A204.1 (cell line): ENCODE measurements around the gene GRK4.

Experiments used
- FAIRE-seq: peaks from 2 replicates; lab custom pipeline; 2012; peaks lifted over from hg19 to GRCh38; lab: Jason Lieb, UNC

Gene GRK4

DNA sequence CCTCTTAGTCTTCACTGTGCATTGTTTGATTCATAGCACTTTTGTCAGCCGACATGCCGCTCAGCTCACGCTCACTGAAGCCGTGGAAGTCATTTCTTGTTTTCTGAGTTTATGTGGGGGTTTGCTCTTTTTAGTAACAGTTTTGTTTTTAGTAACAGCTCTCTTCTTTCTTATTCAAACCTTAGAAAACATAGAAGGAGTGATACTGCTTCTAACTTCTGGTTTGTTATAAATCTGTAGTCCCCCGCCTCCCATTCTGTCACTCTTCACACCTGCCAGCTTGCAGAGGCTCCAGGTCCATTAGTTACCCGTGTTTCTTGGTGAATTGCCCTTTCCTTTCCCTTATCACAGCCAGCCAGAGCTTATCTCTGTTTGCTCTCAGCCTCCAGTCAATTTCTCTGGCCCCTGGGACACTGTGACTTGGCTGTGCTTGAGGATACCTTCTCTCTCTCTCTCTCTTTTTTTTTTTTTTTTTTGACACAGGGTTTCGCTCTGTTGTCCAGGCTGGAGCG lies 50.5 kb downstream of the GRK4 start:
- no peak for FAIRE-seq

DNA sequence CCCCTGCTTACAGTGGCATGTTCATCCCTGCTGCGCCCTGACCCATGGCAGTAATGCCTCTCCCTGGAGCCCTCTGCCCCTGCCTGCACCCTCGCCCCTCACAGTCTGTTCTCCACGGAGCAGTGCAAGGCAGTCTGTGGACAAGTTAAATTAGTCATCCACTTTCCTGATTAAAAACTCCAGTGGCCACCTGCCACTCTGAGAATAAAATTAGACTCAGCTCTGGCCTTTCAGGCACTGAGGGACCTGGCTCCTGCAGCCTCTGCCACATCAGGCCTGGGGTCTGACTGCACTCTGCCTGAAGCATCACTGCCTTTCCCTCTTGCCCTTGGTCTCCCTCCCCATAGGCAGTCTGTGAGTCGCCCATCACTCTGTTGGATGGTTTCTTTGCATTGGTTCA lies 53.6 kb downstream of the GRK4 start:
- no peak for FAIRE-seq

DNA sequence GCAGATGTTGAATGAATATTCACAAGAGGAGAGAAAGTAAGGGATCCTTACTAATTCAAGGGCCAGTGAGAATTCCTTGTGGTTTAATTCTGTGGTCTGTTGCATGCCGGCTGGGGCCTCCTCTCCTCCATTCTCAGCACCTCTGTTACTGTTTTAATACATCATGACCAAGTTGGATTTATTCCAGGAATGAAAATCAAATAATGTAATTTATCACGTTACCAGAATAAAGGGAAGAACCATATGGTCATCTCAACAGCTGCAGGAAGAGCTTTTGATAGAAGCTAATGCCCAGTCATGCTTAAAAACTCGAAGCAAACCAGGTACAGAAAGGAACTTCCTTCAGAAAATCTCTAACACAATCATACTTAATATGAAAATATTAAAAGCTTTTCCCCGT lies 54.1 kb downstream of the GRK4 start:
- no peak for FAIRE-seq

DNA sequence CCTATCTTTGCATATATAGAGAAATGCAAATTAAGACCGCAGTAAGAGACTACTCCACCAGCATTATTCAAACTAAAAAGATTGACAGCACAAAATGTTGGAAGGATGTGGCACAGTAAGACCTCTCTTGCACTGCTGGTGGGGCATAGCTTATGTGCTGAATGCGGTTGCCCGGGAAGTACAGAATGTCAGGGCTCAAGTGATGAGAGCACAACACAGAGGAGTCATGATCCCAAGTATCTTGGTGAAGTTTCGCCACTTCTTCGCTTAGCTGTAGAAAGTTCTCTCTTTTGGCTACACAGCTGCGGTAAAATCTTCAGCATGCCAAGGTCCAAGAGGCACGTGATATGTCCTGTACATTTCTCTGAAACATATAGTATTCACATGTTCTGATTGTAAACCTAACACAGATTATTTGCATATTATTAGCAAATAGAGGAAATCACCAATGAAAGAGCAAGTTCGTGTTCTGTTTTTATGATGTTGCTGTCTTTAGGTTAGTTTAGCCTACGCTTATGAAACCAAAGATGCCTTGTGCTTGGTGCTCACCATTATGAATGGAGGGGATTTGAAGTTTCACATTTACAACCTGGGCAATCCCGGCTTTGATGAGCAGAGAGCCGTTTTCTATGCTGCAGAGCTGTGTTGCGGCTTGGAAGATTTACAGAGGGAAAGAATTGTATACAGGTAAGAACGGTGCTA lies 55.9 kb downstream of the GRK4 start:
- no peak for FAIRE-seq

DNA sequence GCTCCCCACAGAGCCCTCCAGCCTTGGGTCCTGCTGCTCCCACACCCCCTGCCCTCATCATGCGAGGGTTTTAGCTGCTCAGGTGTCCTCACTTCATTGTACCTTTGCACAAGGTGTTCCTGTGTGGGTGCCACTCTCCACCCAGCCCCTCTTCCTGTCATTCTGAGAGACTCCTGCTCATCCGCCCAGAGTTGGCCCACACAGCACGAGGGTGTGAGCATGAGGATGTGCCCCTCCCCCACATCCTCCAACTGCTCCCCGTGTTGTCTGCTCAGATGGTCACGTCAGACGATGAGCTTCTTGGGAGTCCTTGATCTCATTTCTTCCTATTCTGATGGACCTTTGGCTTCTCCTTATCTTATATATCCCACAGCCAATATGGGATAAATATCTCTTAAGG lies 57.8 kb downstream of the GRK4 start:
- no peak for FAIRE-seq

DNA sequence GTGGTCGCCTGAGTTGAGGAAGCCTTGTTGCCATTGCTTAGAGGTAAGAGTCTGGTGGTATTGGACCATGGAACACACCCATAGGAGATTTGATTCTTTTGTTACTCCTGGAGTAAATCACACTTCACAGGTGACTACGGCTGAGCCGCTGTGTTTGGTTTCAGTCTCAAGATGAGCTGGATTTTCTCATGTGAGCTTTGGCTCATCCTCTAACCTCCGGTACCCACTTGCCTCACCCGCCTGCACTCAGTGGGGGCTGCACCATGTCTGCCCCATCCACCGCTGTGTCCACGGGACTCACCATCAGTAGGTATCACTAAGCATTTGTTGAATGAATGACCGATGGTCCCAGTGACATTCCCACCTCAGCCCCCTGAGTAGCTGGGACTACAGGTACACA lies 58.3 kb downstream of the GRK4 start:
- no peak for FAIRE-seq

DNA sequence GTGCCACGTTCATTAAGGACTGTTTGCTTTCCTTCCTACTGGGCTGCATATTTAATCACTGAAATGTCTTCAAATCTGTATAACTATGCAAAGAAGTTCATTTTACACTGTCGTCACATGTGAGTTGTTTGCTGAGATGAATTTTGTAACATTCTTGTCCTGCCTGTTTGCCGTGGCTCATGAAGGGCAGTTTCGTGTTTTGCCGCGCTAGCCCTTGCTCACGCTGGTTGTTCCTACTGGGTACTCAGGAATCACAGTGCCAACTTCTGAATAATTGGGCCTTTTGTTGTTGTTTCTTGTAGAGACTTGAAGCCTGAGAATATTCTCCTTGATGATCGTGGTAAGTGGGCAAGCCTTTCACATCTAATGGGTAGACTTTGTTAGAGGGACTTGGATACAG lies 58.7 kb downstream of the GRK4 start:
- FAIRE-seq: no peak

DNA sequence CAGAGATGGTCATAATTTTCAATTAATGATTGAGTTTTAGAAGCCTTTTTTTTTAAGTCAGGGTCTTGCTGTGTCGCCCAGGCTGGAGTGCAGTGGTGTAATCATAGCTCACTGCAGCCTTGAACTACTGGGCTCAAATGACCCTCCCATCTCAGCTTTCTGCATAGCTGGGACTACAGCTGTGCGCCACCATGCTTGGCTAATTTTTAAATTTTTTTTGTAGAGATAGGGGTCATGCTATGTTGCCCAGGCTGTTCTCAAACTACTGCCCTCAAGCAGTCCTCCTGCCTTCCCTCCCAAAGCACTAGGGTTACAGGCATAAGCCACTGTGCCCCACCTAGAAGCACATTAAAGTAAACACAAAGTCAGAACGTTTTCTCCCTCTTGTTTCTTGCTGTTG lies 59.3 kb downstream of the GRK4 start:
- FAIRE-seq: no peak

DNA sequence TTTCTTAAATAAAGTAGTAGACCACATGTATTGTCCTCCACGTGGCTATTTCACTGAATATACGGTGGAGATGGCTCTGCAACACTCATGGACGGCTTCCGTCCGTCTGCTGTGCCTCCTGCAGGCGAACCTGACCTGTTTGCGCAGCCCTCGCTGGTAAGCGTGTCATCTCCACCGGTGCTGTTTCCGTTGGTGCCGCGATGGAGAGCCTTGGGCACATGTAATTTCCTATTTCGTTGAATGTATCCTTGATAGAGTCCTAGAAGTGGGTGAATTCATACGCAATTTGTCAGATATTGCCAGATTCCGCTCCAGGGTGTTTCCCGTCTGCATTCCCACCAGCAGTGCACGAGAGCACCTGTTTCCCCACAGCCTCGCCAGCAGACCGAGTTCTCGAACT lies 62.5 kb downstream of the GRK4 start:
- no peak for FAIRE-seq

DNA sequence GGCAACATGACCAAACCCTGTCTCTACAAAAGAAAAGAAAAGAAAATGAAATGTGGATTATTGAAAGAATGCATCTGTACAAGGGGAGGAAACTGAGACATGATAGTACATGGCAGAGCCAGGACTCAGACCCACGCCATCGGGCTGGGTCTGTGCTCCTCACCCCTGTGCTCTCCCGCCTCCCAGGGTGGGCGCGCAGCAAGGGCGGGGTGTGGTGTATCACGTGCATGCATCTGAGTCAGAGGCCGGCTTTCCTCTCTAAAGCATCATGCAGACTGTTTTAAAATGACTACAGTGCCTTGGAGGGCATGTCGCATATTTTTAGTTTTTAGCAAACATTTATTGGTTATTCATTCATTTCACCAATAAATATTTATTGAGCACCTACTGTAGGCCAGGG lies 63.2 kb downstream of the GRK4 start:
- FAIRE-seq: no peak

DNA sequence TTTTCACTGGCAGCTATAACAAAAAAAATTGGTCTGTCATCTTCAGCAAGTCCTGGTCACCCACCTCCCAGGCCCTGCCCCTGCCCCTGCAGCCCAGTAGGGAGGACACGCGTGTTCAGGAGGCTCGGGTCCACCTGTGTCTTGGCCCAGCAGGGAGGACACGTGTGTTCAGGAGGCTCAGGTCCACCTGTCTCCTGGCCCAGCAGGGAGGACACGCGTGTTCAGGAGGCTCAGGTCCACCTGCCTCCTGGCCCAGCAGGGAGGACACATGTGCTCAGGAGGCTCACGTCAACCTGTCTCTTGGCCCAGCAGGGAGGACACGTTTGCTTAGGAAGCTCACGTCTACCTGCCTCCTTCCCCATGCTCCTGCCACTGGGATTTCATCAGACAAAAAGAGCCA lies 66.1 kb downstream of the GRK4 start:
- FAIRE-seq: no peak

DNA sequence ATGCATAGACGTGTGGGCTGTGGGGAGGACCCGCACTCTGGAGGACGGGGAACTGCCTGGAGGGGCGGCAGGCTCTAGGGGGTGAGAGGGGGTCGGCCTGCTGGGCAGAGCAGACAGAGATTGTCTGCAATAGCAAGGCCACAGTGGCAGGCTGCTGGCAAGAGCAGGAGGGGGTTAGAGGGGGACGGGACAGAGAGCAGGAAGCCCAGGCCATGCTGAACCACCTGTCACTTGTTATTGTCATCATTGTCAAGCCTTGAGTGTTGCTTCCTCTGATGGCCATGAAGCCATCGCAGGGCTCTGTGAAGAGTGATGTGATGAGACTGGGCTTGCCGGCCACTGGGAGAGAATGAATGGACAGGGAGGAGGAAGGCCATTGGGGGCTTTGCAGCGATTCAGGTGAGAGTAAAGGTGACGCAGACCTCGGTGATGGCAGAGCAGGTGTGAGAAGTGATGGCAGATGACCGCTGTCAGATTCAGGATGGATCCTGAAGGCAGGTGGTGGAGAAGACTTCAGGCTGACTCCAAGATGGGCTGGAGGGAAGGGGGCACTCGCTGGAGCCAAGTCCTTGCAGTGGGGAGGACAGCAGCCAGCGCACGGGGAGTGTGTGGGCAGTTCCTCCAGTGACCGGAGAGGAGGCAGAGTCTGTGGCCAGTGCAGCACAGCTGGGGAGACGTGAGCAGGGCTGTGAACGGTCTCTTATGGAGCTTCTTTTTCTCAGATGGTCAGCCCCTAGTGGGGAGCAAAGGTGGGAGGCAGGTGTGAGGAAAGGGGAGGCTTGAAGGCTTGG lies 67.4 kb downstream of the GRK4 start:
- no peak for FAIRE-seq

DNA sequence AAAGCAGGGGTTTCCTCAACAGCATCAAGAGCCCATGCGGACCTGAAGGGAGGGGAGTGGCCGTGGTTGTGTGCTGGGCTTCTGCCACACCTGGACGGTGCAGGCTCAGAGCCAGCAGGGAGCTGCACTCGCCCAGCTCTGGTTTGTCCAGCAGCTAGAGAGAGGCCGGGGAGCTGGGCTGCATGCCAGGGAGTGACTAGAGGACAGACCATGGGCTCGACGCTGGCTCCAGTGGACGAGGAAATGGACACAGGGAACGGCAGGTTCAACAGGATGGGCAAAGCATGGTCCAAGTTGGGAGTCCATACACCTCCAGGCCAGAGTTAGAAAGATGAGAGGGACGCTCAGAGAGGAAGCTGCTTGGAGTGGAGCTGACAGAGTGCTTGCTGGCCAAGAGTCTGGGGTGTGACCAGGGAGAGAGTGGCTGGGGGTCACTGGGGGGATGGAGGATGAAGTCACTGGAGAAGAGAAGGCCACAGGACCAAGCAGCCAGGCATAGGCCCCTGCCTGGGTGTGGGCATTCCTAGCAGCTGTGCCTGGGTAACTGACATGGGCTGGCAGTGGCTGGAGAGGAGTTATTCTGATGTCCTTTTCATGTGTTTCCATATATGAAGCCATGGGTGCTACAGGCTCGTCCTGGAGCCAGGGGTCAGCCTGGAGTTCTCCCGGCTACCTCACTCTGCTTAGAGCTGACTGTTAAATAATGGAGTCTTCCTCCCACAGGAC lies 68.1 kb downstream of the GRK4 start:
- no peak for FAIRE-seq

DNA sequence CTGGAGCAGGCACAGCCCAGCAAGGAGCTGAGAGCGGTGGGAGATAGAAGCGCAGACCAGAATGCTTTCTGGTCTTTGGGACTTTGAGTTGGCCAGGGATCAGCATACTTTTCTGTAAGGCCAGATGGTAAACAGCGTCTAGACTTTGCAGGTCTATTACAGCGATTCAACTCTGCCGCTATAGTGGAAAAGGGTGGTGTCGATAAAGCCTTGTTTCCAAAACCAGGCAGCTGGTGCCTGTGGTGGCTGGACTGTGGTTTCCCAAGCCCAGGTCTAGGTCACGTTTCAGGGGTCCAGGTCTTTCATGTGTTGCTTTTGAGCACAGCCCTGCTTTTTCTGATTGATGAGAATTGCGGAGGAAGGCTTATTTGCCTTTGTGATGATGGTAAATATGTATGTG lies 70.9 kb downstream of the GRK4 start:
- no peak for FAIRE-seq

DNA sequence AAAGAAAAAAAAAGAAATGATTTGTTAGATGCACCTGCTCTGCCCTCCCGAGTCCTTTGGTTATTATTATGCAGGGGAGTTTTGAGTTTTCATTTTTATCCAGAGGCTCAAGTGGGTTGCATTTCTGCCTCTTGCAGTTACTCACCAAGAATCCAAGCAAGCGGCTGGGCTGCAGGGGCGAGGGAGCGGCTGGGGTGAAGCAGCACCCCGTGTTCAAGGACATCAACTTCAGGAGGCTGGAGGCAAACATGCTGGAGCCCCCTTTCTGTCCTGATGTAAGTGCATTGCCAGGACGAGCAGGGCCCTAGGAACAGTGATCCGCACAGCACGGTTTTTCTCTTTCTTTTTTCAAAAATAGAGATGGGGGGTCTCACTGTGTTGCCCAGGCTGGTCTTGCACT lies 71.9 kb downstream of the GRK4 start:
- no peak for FAIRE-seq

DNA sequence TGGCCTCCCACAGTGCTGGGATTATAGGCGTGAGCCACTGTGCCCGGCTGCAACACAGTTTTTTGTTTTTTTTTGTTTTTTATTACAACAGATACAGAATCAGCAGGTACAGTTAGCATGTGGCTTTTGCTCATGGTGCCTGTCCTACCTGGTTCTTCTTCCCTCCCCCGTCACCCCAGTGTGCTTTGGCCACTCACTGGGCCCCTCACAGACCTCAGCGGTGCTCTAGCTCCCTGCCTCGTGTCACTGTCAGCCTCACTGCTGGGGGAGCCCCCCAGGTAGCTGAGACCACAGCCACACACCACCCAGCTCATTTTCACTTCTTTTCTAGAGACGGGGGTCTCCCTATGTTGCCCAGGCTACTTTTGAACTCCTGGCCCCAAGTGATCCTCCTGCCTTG lies 72.3 kb downstream of the GRK4 start:
- FAIRE-seq: no peak

DNA sequence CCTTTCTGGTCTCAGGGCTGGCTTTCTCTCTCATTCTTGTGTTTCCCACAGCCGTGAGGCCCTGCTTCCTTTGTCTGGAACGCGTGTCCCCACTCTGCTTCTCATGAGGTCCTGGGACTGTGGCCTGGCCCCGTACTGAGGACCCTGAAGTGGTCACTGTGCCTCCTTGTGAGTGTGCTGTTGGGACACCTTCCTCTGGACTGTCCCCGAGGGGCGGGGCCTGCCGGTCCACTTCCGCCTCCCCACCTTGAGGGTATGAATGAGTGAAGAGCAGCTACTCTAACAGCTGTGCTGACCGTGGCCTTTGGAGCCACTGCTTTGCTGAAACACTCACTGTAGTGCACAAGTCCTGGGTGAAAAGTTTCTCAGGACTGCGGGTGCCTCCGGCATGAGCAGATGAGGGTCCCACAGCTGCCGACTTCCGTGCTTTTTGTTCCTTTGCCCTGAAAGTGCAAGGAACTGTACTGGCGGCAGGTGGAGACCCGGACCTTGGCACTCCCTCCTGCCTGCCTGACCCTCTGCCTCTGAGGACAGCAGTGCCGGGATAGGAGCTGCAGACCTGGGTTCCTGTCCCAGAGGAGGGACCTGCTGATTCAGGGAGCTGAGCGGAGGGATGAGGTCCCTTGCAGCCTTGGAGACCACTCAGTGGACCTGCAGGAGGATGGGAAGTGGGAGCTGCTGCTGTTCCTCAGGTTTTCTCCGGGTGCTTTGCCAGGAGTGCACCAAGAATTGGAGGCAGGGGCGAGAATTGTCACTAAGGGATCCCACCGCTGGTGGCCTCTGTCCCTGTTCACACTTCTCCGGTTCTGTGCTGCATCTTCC lies 73.0 kb downstream of the GRK4 start:
- FAIRE-seq: no peak

DNA sequence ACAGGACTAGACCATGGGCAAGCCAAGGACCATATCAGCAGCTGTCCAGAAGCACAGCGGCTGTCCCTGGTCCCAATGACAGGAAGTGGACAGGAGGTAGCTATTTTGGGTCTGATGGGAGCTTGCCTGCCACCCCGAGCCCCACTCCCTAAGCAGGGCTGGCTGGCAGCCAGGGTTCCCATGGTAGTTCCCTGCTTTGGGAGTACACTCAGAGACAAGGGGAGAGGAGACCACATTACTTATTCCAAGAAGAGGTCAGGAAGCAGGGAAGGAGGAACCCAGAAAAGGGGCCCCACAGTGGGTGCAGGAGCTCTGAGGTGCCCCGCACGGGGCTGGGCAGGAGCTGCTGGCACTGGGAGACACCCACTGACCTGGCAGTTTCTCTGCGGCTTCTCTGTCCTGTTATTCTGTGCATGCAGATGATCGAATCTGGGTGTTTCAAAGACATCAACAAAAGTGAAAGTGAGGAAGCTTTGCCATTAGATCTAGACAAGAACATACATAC lies 74.6 kb downstream of the GRK4 start:
- no peak for FAIRE-seq

DNA sequence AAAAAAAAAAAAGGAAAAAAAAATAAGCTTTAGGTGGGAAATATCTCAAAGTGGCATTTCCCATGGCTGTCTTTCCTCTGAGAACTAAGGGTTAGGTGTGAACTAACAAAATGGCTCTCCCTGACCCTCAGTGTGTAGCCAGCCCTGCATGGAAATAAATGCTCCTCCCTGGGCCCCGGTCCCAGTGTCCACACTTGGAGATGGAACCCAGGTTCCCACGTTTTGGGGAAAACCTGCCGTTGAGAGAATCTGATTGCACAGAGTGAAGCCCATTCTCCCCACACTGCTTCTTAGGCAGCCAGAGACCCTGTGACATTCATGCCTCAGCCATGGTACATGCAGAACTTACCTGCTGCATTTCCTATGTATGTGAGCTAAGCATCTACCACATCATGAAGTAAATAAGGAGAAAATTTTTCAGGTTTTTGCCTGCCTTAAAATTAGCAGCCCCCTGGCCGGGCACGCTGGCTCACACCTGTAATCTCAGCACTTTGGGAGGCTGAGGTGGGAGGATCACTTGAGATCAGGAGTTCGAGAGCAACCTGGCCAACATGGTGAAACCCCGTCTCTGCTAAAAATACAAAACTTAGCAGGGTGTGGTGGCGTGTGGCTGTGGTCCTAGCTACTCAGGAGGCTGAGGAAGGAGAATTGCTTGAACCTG lies 76.5 kb downstream of the GRK4 start:
- FAIRE-seq: no peak

DNA sequence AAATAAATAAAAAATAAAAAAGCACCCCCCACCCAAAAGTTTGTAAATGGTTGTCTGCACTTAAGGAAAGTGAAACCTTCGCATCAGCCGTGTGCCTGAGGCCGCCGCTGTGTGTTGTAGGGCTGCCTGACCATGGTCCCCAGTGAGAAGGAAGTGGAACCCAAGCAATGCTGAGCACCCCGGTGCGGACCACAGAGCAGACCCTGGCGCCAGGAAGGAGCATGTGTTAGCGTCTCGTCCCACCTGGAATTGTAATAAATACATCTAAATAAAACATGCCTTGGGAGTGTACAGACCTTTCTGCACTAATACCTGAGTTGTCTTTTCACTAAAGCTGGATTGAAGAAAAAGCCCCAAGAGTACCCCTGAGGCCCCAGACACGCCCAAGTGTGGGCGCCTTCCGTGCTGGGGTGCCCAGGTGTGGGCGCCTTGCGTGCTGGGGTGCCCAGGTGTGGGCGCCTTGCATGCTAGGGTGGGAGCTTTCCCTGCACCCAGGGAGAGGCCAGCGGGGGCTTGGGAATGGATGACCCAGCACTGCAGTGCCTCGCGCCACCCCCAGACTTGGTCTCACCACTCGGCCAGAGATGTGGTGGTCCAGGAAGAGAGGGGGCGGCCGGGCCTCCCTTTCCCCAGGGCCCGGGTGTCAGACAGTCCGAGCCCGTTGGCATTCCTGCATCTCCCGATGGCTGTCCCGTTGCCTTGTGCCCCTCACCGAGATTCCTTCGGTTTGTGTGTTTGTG lies 77.3 kb downstream of the GRK4 start:
- FAIRE-seq: no peak
